Keratinocyte (primary cell): ENCODE results near the gene TTLL4. TPM values are rescaled to one million over a fixed set of nuclear protein-coding genes. Genes with fewer than 3 reads are reported as not detected.

Experiments used
- DNase-seq: peaks from one replicate; pipeline ENCODE4 v3.0.0-alpha.2; 2011; ENCODE audit warnings: low read depth, missing footprints, low spot score
- FAIRE-seq: peaks from 2 replicates; lab custom pipeline; 2011; peaks lifted over from hg19 to GRCh38; lab: Jason Lieb, UNC
- H2AFZ ChIP-seq: 2 replicates; pipeline ENCODE4 v1.6.0; 2012; ENCODE audit warnings: low read length, control low read depth, inconsistent platforms; ENCODE audit not compliant: control insufficient read depth
- H3K27ac ChIP-seq: 2 replicates; pipeline ENCODE4 v1.5.1; 2011; ENCODE audit warnings: low read length; ENCODE audit not compliant: control insufficient read depth, insufficient read depth
- H3K27me3 ChIP-seq: 3 replicates; pipeline ENCODE4 v1.6.0; 2011; ENCODE audit warnings: low read length; ENCODE audit not compliant: control insufficient read depth, insufficient read depth; ENCODE audit errors: extremely low read depth
- H3K36me3 ChIP-seq, 2 experiments: 2 replicates in 1 of 2; 3 replicates in 1 of 2; pipeline ENCODE4 v1.5.1; 2011; ENCODE audit warnings: low read length in 2 of 2, mild to moderate bottlenecking in 1 of 2; ENCODE audit not compliant: control insufficient read depth in 2 of 2, insufficient read depth in 2 of 2; ENCODE audit errors: extremely low read depth in 1 of 2
- H3K4me1 ChIP-seq: 3 replicates; pipeline ENCODE4 v1.5.1; 2011; ENCODE audit warnings: low read length; ENCODE audit not compliant: control insufficient read depth, insufficient read depth; ENCODE audit errors: extremely low read depth
- H3K4me2 ChIP-seq: 3 replicates; pipeline ENCODE4 v1.6.0; 2011; ENCODE audit warnings: low read depth, low read length; ENCODE audit not compliant: control insufficient read depth, insufficient read depth; ENCODE audit errors: extremely low read depth
- H3K4me3 ChIP-seq, 3 experiments: fragments of 200-600 bp in 1 of 3; sonication (generic) in 1 of 3; 2 replicates in 2 of 3; 3 replicates in 1 of 3; pipeline ENCODE4 v1.5.1; 2011 to 2016; ENCODE audit warnings: low read length in 3 of 3, mild to moderate bottlenecking in 3 of 3, control low read depth in 2 of 3, inconsistent platforms in 1 of 3, low read depth in 1 of 3, mixed read lengths in 1 of 3, mixed run types in 1 of 3, moderate library complexity in 1 of 3; ENCODE audit not compliant: control insufficient read depth in 2 of 3, insufficient read depth in 2 of 3; ENCODE audit errors: extremely low read depth in 1 of 3
- H3K79me2 ChIP-seq: 2 replicates; pipeline ENCODE4 v1.6.0; 2012; ENCODE audit warnings: low read length; ENCODE audit not compliant: control insufficient read depth, insufficient read depth
- H3K9ac ChIP-seq: 3 replicates; pipeline ENCODE4 v1.6.0; 2011; ENCODE audit warnings: low read length; ENCODE audit not compliant: control insufficient read depth, insufficient read depth; ENCODE audit errors: extremely low read depth
- H3K9me1 ChIP-seq: 3 replicates; pipeline ENCODE4 v1.6.0; 2011; ENCODE audit warnings: low read length; ENCODE audit not compliant: control insufficient read depth, insufficient read depth; ENCODE audit errors: extremely low read depth
- H3K9me3 ChIP-seq: 2 replicates; pipeline ENCODE4 v1.5.1; 2012; ENCODE audit warnings: low read depth, low read length; ENCODE audit not compliant: control insufficient read depth
- H4K20me1 ChIP-seq: 3 replicates; pipeline ENCODE4 v1.6.0; 2011; ENCODE audit warnings: low read length; ENCODE audit not compliant: control insufficient read depth, insufficient read depth; ENCODE audit errors: extremely low read depth
- CTCF ChIP-seq, 3 experiments: IDR thresholded peaks in 1 of 3; conservative IDR thresholded peaks in 1 of 3; optimal IDR thresholded peaks in 1 of 3; 2 replicates in 2 of 3; 3 replicates in 1 of 3; pipeline versions ENCODE3 to v1.5.1; 2011; ENCODE audit warnings: low read length in 3 of 3, mild to moderate bottlenecking in 3 of 3, moderate library complexity in 2 of 3, control low read depth in 1 of 3, inconsistent platforms in 1 of 3; ENCODE audit not compliant: insufficient read depth in 2 of 3; ENCODE audit errors: extremely low read depth in 1 of 3
- EZH2 ChIP-seq: IDR thresholded peaks from one replicate; pipeline ENCODE4 v1.6.1; 2012; ENCODE audit warnings: inconsistent platforms, mild to moderate bottlenecking, low read length, moderate library complexity
- dilution Hi-C: fragments of 300-500 bp; cut with MboI; formaldehyde crosslinking; loops from one replicate; pipeline ENCODE4 v1.7.0; 2020; ENCODE audit warnings: low sequenced_read_pairs; ENCODE audit not compliant: extremely low pct_ligation_motif_present
- polyA plus RNA-seq, 5 experiments: library from polyadenylated mRNA; depleted of rRNA in 3 of 5; stranded (reverse) in 3 of 5; stranded (forward) in 1 of 5; unstranded in 1 of 5; fragments of >200 nt; gene quantifications; 1 replicate in 1 of 5; 2 replicates in 3 of 5; 3 replicates in 1 of 5; pipeline versions ENCODE4 v1.2.1 to v1.2.3, GENCODE V29; 2011 to 2012; ENCODE audit warnings: missing spikeins in 2 of 5, low read depth in 1 of 5, low replicate concordance in 1 of 5

Gene TTLL4
- polyA plus RNA-seq, 1 donor (not counting 4 experiments of a cell fraction or from before 2014, with no cell fraction given) = 20.1 TPM

- Histone ChIP-seq H3K4me1 (no peaks in the 10 kb centered on the region), H3K4me2 (no peak overlapping the region), H4K20me1 (no peaks in the 10 kb centered on the region), H3K4me3 (no peak overlapping the region), H3K27ac (no peak overlapping the region), H3K79me2 (no peaks in the 10 kb centered on the region), H3K9me1 (no peaks in the 10 kb centered on the region), H3K9me3 (no peaks in the 10 kb centered on the region), H2AFZ (no peak overlapping the region), H3K27me3 (no peaks in the 10 kb centered on the region), H3K36me3 (peaks cover 4 to 5% of the 10 kb centered on the region in 2 experiments), H3K9ac (no peak overlapping the region)
- no peak for DNase-seq
- dilution Hi-C loops = no loop called here
- TF ChIP-seq CTCF (optimal IDR thresholded peaks at IDR 0.05 in 1 of 3, IDR thresholded peaks at IDR 0.05 in 1 of 3, conservative IDR thresholded peaks at IDR 0.05 in 1 of 3; ENCODE audit: extremely low read depth in 1 of 3, insufficient read depth in 2 of 3, low read length in 3 of 3) (no peak), EZH2 (no peak)
- FAIRE-seq = no peak
Observed at GRCh38 chr2:218701806-218702205, 8.8 kb upstream of the TTLL4 start.

- Histone ChIP-seq H4K20me1 (no peaks in the 10 kb centered on the region), H3K4me1 (no peaks in the 10 kb centered on the region), H3K27me3 (no peaks in the 10 kb centered on the region), H3K27ac (no peak overlapping the region), H2AFZ (no peak overlapping the region), H3K79me2 (no peaks in the 10 kb centered on the region), H3K4me3 (no peak overlapping the region), H3K4me2 (no peak overlapping the region), H3K9me1 (no peaks in the 10 kb centered on the region), H3K9me3 (no peaks in the 10 kb centered on the region), H3K9ac (no peak overlapping the region), H3K36me3 (peaks cover 3 to 4% of the 10 kb centered on the region in 2 experiments)
- no peak for TF ChIP-seq CTCF (optimal IDR thresholded peaks at IDR 0.05 in 1 of 3, IDR thresholded peaks at IDR 0.05 in 1 of 3, conservative IDR thresholded peaks at IDR 0.05 in 1 of 3; ENCODE audit: extremely low read depth in 1 of 3, insufficient read depth in 2 of 3, low read length in 3 of 3)
- TF ChIP-seq EZH2 = no peak
- dilution Hi-C loops = no loop called here
- FAIRE-seq (no peak), DNase-seq (no peak)
Observed at GRCh38 chr2:218703341-218703740, 7.3 kb upstream of the TTLL4 start.
